ENCODE results near the gene MLX.
A peak's percentile ranks its signal among the peaks of the same experiment; 100 is the strongest.
"Not testable (repeated sequence)": the region's sequence is repeated elsewhere in the genome, so short reads cannot be mapped to it uniquely, and the experiment has no call there.

Gene MLX

GRCh38 chr17:42555961-42556617 is 10.8 kb upstream of the MLX start:
- FAIRE-seq = not testable (repeated sequence)

GRCh38 chr17:42559075-42559474 is 7.8 kb upstream of the MLX start:
- FAIRE-seq = no peak

GRCh38 chr17:42560246-42560645 is 6.7 kb upstream of the MLX start:
- no peak for FAIRE-seq

DNA sequence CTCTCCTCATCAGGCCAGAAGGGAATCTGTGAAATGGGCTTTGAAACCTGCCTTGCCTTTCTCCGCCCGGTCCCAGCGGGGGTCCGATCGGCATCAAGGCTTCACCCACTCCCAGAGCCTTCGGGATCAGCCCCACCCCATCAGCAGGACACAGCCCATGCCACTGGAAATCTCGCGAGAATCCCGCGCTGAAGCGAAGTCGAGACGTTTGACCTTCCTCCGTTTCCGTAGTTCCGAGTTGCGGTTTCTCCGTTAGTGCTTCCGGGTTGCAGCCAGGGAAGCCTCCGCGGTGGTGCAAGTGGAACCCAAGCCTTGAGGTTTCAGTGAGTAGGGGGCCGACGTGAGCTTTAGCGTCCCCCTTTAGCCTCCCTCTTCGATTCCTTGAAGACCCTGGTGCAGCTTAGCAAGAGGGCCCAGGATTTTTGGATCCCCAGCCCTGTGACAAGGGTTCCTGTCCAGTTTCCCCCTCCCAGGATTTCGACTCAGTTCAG is 5.0 kb upstream of the MLX start, which contains the start of gene COASY:
TSS of gene COASY (plus strand) at position 252 of the 491 bp plus-strand sequence. CDS start 475 bp downstream, outside the sequence.
- FAIRE-seq = peak; percentile 79

DNA sequence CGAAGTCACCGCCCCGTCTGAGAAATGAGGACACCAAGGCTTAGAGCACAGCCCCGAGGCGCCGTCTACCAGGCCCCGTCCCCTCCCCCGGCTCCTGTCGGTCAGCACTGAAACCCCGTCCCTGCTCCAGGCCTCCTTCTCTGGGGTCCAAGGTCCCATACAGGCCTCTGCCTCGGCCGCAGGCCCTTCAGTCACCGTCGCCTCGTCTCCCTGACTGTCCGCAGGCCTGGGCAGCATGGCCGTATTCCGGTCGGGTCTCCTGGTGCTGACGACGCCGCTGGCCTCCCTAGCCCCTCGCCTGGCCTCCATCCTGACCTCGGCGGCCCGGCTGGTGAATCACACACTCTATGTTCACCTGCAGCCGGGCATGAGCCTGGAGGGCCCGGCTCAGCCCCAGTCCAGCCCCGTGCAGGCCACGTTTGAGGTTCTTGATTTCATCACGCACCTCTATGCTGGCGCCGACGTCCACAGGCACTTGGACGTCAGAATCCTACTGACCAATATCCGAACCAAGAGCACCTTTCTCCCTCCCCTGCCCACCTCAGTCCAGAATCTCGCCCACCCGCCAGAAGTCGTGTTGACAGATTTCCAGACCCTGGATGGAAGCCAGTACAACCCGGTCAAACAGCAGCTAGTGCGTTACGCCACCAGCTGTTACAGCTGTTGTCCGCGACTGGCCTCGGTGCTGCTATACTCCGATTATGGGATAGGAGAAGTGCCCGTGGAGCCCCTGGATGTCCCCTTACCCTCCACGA is 4.3 kb upstream of the MLX start:
- FAIRE-seq = no peak

DNA sequence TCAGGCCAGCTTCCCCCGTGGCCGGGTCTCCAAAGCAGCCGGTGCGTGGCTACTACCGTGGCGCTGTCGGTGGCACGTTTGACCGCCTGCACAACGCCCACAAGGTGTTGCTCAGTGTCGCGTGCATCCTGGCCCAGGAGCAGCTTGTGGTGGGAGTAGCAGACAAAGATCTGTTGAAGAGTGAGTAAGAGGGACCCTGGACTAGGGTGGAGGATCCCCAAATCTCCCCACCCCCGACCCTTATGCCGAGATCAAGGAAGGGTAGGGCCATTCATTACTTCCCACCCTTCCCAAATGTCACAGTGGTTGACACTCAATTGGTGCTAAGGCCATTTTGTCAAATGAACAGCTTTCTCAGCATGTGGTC is 3.8 kb upstream of the MLX start:
- FAIRE-seq = no peak

GRCh38 chr17:42563543-42563942 is 3.4 kb upstream of the MLX start:
- FAIRE-seq = no peak

DNA sequence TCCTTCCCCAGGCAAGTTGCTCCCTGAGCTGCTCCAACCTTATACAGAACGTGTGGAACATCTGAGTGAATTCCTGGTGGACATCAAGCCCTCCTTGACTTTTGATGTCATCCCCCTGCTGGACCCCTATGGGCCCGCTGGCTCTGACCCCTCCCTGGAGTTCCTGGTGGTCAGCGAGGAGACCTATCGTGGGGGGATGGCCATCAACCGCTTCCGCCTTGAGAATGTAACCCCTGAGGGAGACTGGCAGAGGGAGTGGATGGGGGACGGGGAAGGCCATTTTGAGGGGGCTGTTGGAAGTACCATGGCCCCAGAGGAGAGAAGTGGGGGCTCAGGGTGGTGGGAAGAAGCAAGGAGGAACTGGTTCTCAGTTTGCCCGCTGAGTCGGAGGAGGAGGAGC is 3.0 kb upstream of the MLX start:
- FAIRE-seq = no peak

DNA sequence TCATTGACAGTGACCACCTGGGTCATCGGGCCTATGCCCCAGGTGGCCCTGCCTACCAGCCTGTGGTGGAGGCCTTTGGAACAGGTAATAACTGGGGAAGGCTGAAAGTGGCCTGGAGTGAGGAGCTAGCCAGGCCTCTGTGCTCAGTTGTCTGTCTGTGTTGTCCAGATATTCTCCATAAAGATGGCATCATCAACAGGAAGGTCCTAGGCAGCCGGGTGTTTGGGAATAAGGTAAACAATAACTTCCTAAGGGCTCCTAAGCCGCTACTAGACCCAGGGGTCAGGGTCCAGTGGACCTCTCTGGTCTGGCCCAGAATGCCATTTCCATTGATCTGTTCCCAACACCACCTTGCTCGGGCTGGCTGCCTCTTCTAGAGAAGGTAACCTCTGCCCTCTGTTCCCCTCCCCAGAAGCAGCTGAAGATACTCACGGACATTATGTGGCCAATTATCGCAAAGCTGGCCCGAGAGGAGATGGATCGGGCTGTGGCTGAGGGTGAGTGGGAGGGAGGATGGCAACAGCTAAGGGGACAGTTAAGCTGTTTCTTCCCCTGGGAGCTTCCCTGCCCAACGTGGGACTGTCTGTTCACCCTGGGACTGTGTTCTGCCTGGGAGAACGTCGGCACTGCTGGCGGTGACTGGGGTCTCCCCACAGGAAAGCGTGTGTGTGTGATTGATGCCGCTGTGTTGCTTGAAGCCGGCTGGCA is 1.9 kb upstream of the MLX start:
- FAIRE-seq = no peak

- FAIRE-seq = no peak
These were observed 1.2 kb upstream of the MLX start for GRCh38 chr17:42565523-42566214.

GRCh38 chr17:42566215-42566882 is 551 bp upstream of the MLX start:
- FAIRE-seq = no peak

GRCh38 chr17:42568341-42569111 is 1.6 kb downstream of the MLX start:
- FAIRE-seq = no peak

DNA sequence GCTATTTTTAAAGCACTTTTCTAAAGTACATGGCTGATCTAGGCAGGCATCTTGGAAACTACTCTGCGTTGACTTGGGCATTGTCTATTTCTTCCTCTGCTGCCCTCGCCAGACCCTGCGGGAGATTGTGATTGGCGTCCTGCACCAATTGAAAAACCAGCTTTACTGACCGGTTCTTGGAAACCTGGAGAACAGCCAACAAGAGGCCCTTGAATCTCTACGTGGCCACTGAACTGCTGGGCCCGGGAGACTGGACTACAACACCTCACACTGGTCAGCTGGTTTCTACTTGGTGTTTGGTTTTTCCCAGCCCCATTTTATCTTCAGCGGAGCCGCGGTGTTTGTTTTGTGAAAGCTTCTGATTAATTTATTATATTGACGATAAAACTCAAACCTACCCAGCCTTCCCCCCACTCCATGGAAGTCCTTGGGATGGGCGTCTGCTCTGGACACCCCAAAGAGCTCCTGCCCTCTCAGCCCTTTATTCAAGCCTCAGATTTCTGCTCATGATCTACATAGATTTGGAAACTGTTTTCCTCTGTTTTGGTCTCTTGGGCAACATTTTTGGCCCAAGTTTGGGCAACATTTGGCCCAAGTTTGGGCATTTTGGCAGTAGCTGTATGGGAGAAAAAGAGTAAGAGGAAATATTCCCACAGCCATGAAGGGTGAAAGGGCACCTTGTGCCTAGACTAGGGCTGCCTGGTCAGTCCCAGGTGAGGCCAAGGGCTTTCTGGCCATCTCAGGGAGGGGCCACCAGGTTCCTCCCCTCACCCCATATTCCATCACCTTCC is 4.7 kb downstream of the MLX start:
- no peak for FAIRE-seq

DNA sequence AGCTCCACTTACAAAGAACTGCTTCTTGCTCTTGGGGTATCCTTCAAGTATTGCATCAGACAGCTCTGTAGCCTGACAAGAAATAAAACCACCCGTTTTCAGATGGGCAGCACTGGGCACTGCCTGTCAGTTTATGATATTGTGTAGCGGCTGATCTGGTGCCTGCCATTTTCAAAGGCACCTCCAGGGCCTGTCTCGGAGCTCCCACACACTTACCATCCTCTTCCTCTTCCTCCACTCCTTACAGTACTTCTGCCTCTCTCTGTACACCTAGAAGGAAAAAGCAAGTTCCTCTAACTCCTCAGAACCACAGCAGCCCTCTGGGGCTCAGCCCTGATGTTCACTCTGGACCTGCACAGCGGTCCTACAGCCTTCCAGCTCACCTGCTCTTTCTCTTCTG is 6.2 kb downstream of the MLX start:
- FAIRE-seq = no peak

GRCh38 chr17:42574463-42574862 is 7.6 kb downstream of the MLX start:
- no peak for FAIRE-seq

DNA sequence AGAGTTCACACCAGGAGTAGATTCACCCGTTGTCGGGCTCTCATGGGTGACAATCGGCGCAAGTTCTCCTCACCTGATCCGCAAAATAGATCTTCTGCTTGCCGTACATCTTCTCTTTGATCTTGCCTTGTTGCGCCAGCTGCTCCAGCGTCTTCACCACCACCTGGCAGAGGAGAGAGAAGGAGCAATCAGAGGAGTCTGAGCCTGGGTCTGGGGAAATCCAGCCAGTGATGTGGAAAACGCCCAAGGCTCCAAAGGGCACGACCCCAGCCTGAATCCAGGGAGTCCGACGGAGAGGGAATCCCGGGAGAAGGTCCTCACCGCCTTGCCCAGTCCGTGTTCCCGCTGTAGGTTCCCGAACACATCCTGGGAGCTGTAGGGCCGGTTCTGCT is 10.2 kb downstream of the MLX start:
- FAIRE-seq = no peak

DNA sequence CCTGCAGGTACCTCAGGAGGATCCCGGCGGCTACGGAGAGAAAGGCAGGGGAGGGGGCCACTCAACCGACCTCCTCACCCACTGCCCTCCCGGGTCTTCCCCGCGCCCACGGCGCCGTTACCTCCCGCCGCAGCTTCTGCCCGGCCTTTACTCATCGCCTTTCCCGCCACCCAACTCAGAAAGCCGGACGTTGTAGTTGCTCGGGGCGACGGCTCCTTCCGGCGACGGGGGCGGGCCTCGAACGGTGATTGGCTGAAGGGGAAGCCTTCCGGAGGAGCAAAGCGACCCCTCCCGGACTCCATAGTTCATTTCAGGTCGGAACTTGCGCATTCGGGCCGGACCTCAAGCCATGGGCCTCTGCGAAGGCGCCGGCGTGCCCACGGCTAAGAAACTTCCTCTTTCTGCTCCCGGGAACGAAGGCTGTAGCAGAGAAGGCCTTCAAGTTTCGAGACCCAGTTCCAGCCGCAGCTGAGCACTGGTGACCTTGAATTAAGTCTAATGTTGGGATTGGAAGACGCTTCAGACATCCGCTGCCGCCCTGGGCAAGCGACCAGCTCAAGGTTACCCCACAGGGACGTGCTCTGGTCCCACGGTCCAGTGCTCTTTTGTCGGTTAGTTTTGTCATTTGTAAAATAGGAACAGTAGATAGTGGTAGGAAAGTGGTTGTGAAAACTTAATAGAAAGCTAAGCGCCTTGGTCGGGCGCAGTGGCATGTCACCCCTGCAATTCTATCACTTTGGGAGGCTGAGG is 10.8 kb downstream of the MLX start, which contains the start of gene PSMC3IP:
TSS of gene PSMC3IP (minus strand) at position 198 of the 750 bp plus-strand sequence. CDS start at position 155, 43 bp downstream.
- FAIRE-seq = no peak

DNA sequence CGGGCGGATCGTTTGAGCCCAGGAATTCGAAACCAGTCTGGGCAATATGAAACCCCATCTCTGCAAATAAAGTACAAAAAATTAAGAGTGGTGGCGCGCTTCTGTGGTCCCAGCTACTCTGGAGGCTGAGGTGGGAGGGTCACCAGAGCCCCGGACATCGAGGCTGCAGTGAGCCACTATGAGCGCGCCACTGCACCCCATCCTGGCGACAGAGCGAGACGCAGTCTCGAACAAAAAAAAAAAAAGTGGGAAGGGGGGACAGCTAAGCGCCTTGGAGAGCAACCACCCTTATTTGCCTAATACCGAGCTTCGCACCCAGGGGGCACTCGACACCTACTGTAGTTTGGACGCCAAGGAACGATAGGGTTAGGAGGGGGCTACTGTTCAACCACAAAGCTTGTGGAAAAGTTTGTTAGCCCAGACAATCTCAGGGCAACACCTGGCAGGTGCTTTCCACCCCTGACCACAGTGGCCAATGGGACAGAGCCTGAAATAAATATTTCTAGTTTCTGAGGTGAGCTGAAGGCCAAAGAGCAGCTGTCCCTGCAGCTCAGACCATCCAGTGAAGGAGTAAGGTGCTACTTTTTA is 11.5 kb downstream of the MLX start:
- no peak for FAIRE-seq

DNA sequence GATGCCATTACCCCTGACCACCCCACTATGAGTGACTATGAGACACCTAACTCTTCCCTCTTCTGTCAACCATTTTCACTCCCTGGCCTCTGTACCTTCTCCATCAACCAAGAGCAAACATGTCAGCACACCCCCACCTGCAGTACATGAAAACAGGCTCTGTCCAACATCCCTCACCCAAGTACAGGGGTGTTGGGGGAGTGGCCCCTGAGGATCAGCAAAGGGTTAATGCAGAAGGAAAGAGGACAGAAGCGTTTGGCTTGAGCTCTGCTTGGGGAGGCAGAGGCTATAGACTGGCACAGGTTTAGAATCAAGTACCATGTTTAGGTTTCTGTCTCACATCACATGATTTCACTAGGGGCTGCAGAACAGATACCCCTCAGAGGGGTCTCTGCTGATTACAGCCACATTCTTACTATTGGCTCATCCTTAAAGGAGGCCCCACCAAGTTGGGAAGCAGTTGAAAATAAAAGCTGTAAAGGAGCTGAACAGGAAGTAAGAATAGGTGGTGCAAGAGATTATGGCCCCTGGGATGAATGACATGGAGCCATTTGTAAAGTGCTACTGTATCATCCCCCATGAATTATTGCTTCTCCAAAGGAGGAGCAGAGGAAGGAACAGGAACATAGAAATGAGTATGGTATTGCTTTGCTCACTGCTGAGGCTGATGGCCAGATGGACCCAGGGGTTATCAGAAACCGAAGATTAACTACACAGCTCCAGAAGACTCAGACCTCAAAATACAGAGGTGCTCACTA is 13.1 kb downstream of the MLX start:
- no peak for FAIRE-seq

Measured in islet of Langerhans (tissue), 1 donor.